Naive thymus-derived CD4-positive, alpha-beta T cell (primary cell): ENCODE results near the gene INPP5J. TPM values are rescaled to one million over a fixed set of nuclear protein-coding genes. Genes with fewer than 3 reads are reported as not detected.

Experiments
- ATAC-seq: fragments of 150-1000 bp; cut with Tn5 transposase; 2 replicates; pipeline ENCODE4 v1.10.0; 2021; ENCODE audit warnings: mild to moderate bottlenecking, moderate library complexity
- CTCF ChIA-PET: fragments of 350-600 bp; sonication (Branson Sonifier 250); formaldehyde crosslinking; loops from one replicate; lab custom pipeline; 2021; ENCODE audit warnings: antibody characterized with exemption; lab: Charles Lee
- POLR2A ChIA-PET: fragments of 350-600 bp; sonication (Branson Sonifier 250); formaldehyde crosslinking; loops from one replicate; lab custom pipeline; 2021; ENCODE audit warnings: antibody characterized with exemption, inconsistent platforms; lab: Charles Lee
- DNase-seq, 9 donors: peaks; one replicate each; pipeline versions ENCODE4 v3.0.0 to v3.0.0-alpha.2; 2020 to 2022; ENCODE audit warnings: mixed read lengths in 1 of 9
- H3K27ac ChIP-seq: one replicate; pipeline ENCODE4 v1.7.0; 2013; ENCODE audit warnings: mild to moderate bottlenecking, low read depth, low read length, moderate library complexity
- H3K27me3 ChIP-seq, 2 donors: one replicate each; pipeline ENCODE4 v1.7.0; 2013; ENCODE audit warnings: low read length in 2 of 2, mild to moderate bottlenecking in 2 of 2, moderate library complexity in 2 of 2; ENCODE audit not compliant: control insufficient read depth in 2 of 2, insufficient read depth in 2 of 2
- H3K36me3 ChIP-seq, 3 experiments: 1 replicate in 2 of 3; 2 replicates in 1 of 3; pipeline ENCODE4 v1.7.0; 2013; ENCODE audit warnings: low read length in 3 of 3, mild to moderate bottlenecking in 3 of 3, moderate library complexity in 1 of 3; ENCODE audit not compliant: insufficient read depth in 3 of 3, control insufficient read depth in 2 of 3
- H3K4me1 ChIP-seq, 2 donors: one replicate each; pipeline ENCODE4 v1.7.0; 2013; ENCODE audit warnings: low read length in 2 of 2, mild to moderate bottlenecking in 2 of 2, moderate library complexity in 1 of 2; ENCODE audit not compliant: control insufficient read depth in 2 of 2, insufficient read depth in 2 of 2
- H3K4me3 ChIP-seq: 2 replicates; pipeline ENCODE4 v1.7.0; 2013; ENCODE audit warnings: mild to moderate bottlenecking, low read length
- H3K9me3 ChIP-seq, 3 experiments: 1 replicate in 2 of 3; 2 replicates in 1 of 3; pipeline ENCODE4 v1.7.0; 2013; ENCODE audit warnings: low read length in 3 of 3; ENCODE audit not compliant: control insufficient read depth in 2 of 3
- H3K27ac Mint-ChIP-seq, 9 donors: one replicate each; pipeline ENCODE4 v1.8.0; 2020 to 2022; ENCODE audit warnings: mixed read lengths in 9 of 9, mild to moderate bottlenecking in 8 of 9, moderate library complexity in 5 of 9, inconsistent platforms in 2 of 9
- H3K27me3 Mint-ChIP-seq, 5 donors: one replicate each; pipeline ENCODE4 v1.8.0; 2021 to 2022; ENCODE audit warnings: mixed read lengths in 5 of 5, mild to moderate bottlenecking in 1 of 5
- H3K36me3 Mint-ChIP-seq, 5 donors: one replicate each; pipeline ENCODE4 v1.8.0; 2020 to 2022; ENCODE audit warnings: mixed read lengths in 5 of 5, mild to moderate bottlenecking in 3 of 5, inconsistent platforms in 1 of 5
- H3K4me1 Mint-ChIP-seq, 7 donors: one replicate each; pipeline ENCODE4 v1.8.0; 2020 to 2022; ENCODE audit warnings: mixed read lengths in 7 of 7, mild to moderate bottlenecking in 3 of 7, inconsistent platforms in 1 of 7
- H3K4me3 Mint-ChIP-seq, 10 donors: one replicate each; pipeline ENCODE4 v1.8.0; 2020 to 2022; ENCODE audit warnings: mild to moderate bottlenecking in 10 of 10, mixed read lengths in 10 of 10, moderate library complexity in 6 of 10, inconsistent platforms in 2 of 10
- H3K9me3 Mint-ChIP-seq, 11 donors: one replicate each; pipeline ENCODE4 v1.8.0; 2020 to 2022; ENCODE audit warnings: mixed read lengths in 11 of 11, mild to moderate bottlenecking in 4 of 11, inconsistent platforms in 1 of 11, moderate library complexity in 1 of 11
- intact Hi-C, 2 donors: fragments of 100-400 bp; cut with micrococcal nuclease; formaldehyde crosslinking; loops; one replicate each; pipeline ENCODE4 v1.15.1; 2023
- polyA plus RNA-seq, 2 donors: library from polyadenylated mRNA; unstranded; fragments of 300-500 nt; fragmentation: Illumina TruSeq; gene quantifications; one replicate each; pipeline ENCODE4 v1.2.3, GENCODE V29; 2021
- total RNA-seq, 6 experiments: library from RNA in 5 of 6; stranded (reverse) in 5 of 6; gene quantifications; 1 replicate in 5 of 6; 2 replicates in 1 of 6; pipeline ENCODE4 v1.2.3 and lab custom pipeline; 2021 to 2026

Gene INPP5J
- total and polyA plus RNA-seq, 7 experiments from 2014 or later, result 0.24 to 0.81 (median 0.51) TPM; not detected in 3

DNA sequence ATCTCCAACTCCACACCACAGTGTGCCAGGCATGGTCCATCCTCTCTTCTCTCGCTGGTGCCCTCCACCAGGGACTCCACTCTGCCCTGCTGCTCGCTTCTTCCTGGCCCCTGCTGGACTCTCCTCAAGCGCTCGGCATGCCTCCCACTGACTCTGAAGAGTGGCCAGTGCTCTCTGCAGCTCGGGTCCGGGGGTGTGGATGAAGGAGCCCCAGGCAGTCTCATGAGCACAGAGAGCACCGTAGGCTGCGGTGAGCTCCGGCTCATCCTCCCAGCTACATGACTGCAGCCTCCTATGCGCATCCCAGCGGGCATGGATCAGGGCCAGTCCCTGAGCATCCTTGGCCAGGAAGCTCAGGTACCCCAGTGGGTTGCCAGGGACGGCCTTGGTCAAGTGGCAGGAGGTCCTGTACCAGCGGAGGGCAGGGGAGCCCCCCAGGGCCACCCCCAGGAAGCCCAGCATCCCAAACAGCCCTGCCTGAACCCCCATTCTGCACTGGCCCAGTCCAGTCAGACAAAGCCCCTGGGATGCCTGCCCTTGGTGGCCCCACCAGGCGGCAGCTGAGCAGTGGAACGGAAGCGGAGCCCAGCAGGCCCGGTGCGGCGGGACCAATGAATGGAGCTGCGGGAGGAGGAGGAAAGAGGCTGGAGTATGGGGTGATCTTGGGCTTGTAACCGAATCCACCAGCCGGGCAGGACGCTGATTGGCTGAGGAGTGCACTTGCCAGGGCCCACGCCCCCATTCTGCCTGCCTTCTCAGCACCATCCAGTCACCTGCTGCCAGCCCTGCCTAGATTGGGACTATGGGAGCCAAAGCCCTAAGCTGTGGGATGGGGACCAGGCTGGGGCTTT is 17.3 kb downstream of the INPP5J start, which contains the start of gene PLA2G3:
PLA2G3 (minus strand) TSS at position 643 of the 851 bp plus-strand sequence; CDS start at position 489, 154 bp downstream.
- Mint-ChIP-seq H3K36me3 (no peaks in the 10 kb centered on the region), H3K4me3 (no peak within 1 kb of the TSS), H3K4me1 (peaks cover 0 to 11% (median 0%) of the 10 kb centered on the region in 7 donors), H3K27me3 (peaks cover 0 to 5% (median 0%) of the 10 kb centered on the region in 5 donors), H3K9me3 (peaks cover 0 to 14% (median 2%) of the 10 kb centered on the region in 11 donors), H3K27ac (no peak within 1 kb of the TSS)
- H3K4me1 ChIP-seq, result no peaks in the 10 kb centered on the region
- H3K27ac ChIP-seq, result no peak within 1 kb of the TSS
- DNase-seq (no peak), ATAC-seq (no peak)
- intact Hi-C loops, result no loop called here
- POLR2A ChIA-PET, result interaction anchor here (1.3 kb wide), 1 partner anchor 9 kb away, joined by 3 read pairs; no protein-coding TSS in a partner anchor
- H3K4me3 ChIP-seq, result no peak within 1 kb of the TSS
- CTCF ChIA-PET, result interaction anchor here (0.5 kb wide), 1 partner anchor 599 kb away, joined by 4 read pairs; no protein-coding TSS in a partner anchor
- H3K27me3 ChIP-seq, result no peaks in the 10 kb centered on the region
- H3K36me3 ChIP-seq, result no peaks in the 10 kb centered on the region
- no peaks in the 10 kb centered on the region for H3K9me3 ChIP-seq

DNA sequence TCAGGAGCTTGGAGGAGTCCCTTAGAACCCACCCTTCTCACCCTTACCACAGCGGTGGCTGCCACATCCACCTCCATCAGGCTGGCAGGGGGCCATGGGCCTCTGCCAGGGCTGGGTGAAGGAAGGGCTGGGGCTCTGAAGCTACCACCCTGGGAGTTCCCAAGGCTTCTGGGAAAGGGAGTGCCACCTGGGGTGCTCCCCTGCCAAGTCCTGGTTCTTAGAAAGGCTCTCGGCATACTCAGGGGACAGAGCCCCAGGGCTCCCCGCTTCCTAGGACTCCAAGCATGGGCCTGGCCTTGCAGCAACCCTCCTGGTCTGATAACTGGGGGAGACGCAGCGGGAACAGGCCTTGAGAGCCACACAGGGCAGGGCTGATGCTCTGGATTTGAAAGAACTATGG is 18.0 kb downstream of the INPP5J start:
- ChIA-PET CTCF (no interaction called here), POLR2A (interaction anchor here (1.3 kb wide), 1 partner anchor 9 kb away, joined by 3 read pairs; no protein-coding TSS in a partner anchor)
- no peak for ATAC-seq
- Histone ChIP-seq H3K27me3 (no peaks in the 10 kb centered on the region), H3K27ac (no peak overlapping the region), H3K4me3 (no peak overlapping the region), H3K36me3 (no peaks in the 10 kb centered on the region), H3K4me1 (no peaks in the 10 kb centered on the region), H3K9me3 (no peaks in the 10 kb centered on the region)
- Mint-ChIP-seq H3K27me3 (peaks cover 0 to 5% (median 0%) of the 10 kb centered on the region in 5 donors), H3K36me3 (no peaks in the 10 kb centered on the region), H3K4me3 (no peak overlapping the region), H3K27ac (no peak overlapping the region), H3K4me1 (peaks cover 0 to 11% (median 0%) of the 10 kb centered on the region in 7 donors), H3K9me3 (peaks cover 0 to 17% (median 4%) of the 10 kb centered on the region in 11 donors)
- no peak for DNase-seq
- intact Hi-C loops, result no loop called here

DNA sequence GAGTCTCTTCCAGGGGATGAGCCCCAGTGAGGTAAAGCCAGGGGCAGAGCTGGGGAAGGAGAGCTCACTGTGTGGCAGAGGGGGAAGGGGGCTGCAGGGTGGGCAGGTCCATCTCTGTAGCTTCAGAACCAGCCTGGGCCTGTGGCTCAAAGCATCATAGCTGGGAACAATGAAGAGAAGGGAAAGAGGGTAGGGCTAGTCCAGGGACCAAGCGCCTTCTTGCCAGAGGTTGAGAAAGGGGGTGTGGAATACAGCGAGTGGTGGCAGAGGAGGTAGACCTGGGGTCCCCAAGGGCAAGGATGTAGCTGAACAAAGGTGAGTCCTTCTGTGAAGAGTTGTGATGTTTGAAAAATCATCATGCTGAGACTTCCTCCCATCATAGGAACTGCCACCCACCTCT is 18.8 kb downstream of the INPP5J start:
- peaks cover 0 to 5% (median 0%) of the 10 kb centered on the region in 5 donors for H3K27me3 Mint-ChIP-seq
- Histone ChIP-seq H3K9me3 (no peaks in the 10 kb centered on the region), H3K4me1 (no peaks in the 10 kb centered on the region), H3K36me3 (no peaks in the 10 kb centered on the region), H3K4me3 (no peak overlapping the region), H3K27me3 (no peaks in the 10 kb centered on the region), H3K27ac (no peak overlapping the region)
- intact Hi-C loops, result no loop called here
- no peaks in the 10 kb centered on the region for H3K36me3 Mint-ChIP-seq
- no peak for DNase-seq
- peaks cover 0 to 11% (median 0%) of the 10 kb centered on the region in 7 donors for H3K4me1 Mint-ChIP-seq
- peaks cover 0 to 20% (median 4%) of the 10 kb centered on the region in 11 donors for H3K9me3 Mint-ChIP-seq
- ChIA-PET POLR2A (no interaction called here), CTCF (no interaction called here)
- no peak overlapping the region for H3K27ac Mint-ChIP-seq
- H3K4me3 Mint-ChIP-seq, result no peak overlapping the region
- ATAC-seq, result no peak

- H3K9me3 ChIP-seq, result no peaks in the 10 kb centered on the region
- Mint-ChIP-seq H3K4me1 (peaks cover 0 to 11% (median 0%) of the 10 kb centered on the region in 7 donors), H3K36me3 (no peaks in the 10 kb centered on the region), H3K27me3 (peaks cover 0 to 5% (median 0%) of the 10 kb centered on the region in 5 donors), H3K27ac (no peak overlapping the region), H3K4me3 (no peak overlapping the region), H3K9me3 (peaks cover 0 to 27% (median 4%) of the 10 kb centered on the region in 11 donors)
- H3K4me3 ChIP-seq, result no peak overlapping the region
- no peak for ATAC-seq
- CTCF ChIA-PET, result no interaction called here
- H3K27me3 ChIP-seq, result no peaks in the 10 kb centered on the region
- no peak overlapping the region for H3K27ac ChIP-seq
- no peak for DNase-seq
- H3K4me1 ChIP-seq, result no peaks in the 10 kb centered on the region
- no peaks in the 10 kb centered on the region for H3K36me3 ChIP-seq
- intact Hi-C loops, result no loop called here
- POLR2A ChIA-PET, result no interaction called here
Observed at GRCh38 chr22:31142285-31142684, 19.5 kb downstream of the INPP5J start.

DNA sequence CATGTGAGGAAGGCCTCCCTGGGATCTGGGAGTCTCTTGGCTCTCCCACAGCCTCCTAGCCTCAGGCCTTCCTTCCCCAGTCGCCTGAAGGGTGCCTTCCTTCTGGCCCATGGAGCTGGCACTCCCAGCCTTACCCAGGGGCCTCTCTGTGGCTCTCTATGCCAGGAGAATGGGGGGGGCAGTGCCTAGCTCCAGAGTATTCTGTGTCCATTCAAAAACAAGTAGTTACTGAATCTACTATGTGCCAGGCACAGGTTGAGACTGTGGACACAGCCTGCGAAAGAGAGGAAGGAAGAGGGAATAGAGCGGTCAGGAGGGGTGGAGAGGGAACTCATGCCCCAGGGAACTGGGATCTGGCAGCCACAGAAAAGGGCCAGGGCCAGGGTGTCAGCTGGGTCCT is 20.3 kb downstream of the INPP5J start:
- CTCF ChIA-PET, result no interaction called here
- peak overlapping the region in 1 of 9 donors; percentile 53 for H3K27ac Mint-ChIP-seq
- POLR2A ChIA-PET, result no interaction called here

DNA sequence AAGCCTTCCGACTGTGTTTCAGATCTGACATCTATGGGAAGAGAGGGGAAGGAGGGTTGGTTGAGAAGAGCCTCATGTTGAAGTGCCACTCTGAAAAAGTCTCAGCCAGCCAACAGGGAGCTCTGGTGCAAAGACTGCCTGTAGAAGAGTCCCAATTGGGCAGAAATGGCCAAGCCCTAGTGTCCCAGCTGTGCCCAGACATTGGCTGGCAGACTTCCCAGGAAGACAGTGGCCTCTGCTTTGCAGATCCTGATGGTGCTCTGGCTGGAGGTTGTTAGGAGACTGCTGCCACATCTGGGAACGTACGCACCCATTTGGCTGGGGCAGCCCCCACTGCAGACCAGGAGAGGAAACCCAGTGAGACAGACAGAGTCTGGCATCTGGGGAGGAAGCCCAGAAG is 20.8 kb downstream of the INPP5J start:
- no peak for ATAC-seq
- Histone ChIP-seq H3K4me1 (no peaks in the 10 kb centered on the region), H3K4me3 (no peak overlapping the region), H3K9me3 (no peaks in the 10 kb centered on the region), H3K27ac (no peak overlapping the region), H3K27me3 (no peaks in the 10 kb centered on the region), H3K36me3 (no peaks in the 10 kb centered on the region)
- Mint-ChIP-seq H3K27me3 (peaks cover 0 to 5% (median 0%) of the 10 kb centered on the region in 5 donors), H3K27ac (no peak overlapping the region), H3K4me3 (no peak overlapping the region), H3K4me1 (peaks cover 0 to 11% (median 0%) of the 10 kb centered on the region in 7 donors), H3K36me3 (no peaks in the 10 kb centered on the region), H3K9me3 (peaks cover 0 to 33% (median 4%) of the 10 kb centered on the region in 11 donors)
- intact Hi-C loops, result no loop called here
- POLR2A ChIA-PET, result no interaction called here
- DNase-seq, result no peak
- CTCF ChIA-PET, result no interaction called here

More for the DNA sequence above, 20.3 kb downstream of the INPP5J start:
- ATAC-seq, result no peak
- intact Hi-C loops, result no loop called here
- Mint-ChIP-seq H3K4me1 (peaks cover 0 to 11% (median 0%) of the 10 kb centered on the region in 7 donors), H3K4me3 (no peak overlapping the region), H3K36me3 (no peaks in the 10 kb centered on the region), H3K9me3 (peaks cover 0 to 33% (median 4%) of the 10 kb centered on the region in 11 donors), H3K27me3 (peaks cover 0 to 5% (median 0%) of the 10 kb centered on the region in 5 donors)
- Histone ChIP-seq H3K27ac (no peak overlapping the region), H3K36me3 (no peaks in the 10 kb centered on the region), H3K4me3 (no peak overlapping the region), H3K9me3 (no peaks in the 10 kb centered on the region), H3K4me1 (no peaks in the 10 kb centered on the region), H3K27me3 (no peaks in the 10 kb centered on the region)
- DNase-seq, result no peak
